Esophagus squamous epithelium (tissue), 4 donors: Measurements from ENCODE around the gene MYL10.

Experiments used
- CTCF ChIP-seq, 6 experiments: fragments of 450-650 bp in 4 of 6; fragments of 200-600 bp in 2 of 6; sonication (generic) in 2 of 6; IDR thresholded peaks; one replicate each; pipeline ENCODE4 v1.5.1; 2016 to 2019; ENCODE audit warnings: antibody characterized with exemption in 6 of 6, mild to moderate bottlenecking in 4 of 6, moderate library complexity in 4 of 6
- POLR2A ChIP-seq, 4 donors: fragments of 450-650 bp; IDR thresholded peaks; one replicate each; pipeline ENCODE4 v1.6.1; 2017; ENCODE audit warnings: antibody characterized with exemption in 4 of 4, mild to moderate bottlenecking in 4 of 4, moderate library complexity in 3 of 4

DNA sequence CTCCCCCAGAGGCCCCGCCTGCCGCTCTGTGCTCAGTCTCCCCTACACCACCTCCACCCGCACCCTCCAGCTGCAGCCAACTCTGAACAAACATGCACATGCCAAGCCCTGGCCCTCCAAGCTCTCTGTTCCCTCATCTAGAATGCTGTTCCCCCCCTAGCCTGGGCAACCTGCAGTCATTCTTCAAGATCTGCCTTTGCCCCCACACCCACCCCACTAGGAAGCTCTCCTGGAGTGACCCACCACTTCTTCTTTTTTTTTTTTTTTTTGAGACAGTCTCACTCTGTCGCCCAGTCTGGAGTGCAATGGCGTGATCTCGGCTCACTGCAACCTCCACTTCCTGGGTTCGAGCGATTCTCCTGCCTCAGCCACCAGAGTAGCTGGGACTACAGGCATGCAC, 13.7 kb downstream of the MYL10 start:
- TF ChIP-seq CTCF (IDR thresholded peaks at IDR 0.05): no peak
- TF ChIP-seq POLR2A (IDR thresholded peaks at IDR 0.05): no peak
